ENCODE data around the gene CHST3.

The CHST3 gene

GRCh38 chr10:71995887-71996575 lies 31.8 kb downstream of the CHST3 start:
- DNase-seq, result no peak

GRCh38 chr10:71996592-71997371 lies 32.6 kb downstream of the CHST3 start:
- no peak for DNase-seq

- DNase-seq, result no peak
Measured at GRCh38 chr10:71998119-71998839, 34.1 kb downstream of the CHST3 start.

- no peak for DNase-seq
Measured at GRCh38 chr10:71998840-71999194, 34.6 kb downstream of the CHST3 start.

GRCh38 chr10:71999360-72000072 lies 35.3 kb downstream of the CHST3 start:
- DNase-seq, result no peak

GRCh38 chr10:72000073-72001032 lies 36.2 kb downstream of the CHST3 start:
- no peak for DNase-seq

GRCh38 chr10:72001033-72001395 lies 36.8 kb downstream of the CHST3 start:
- DNase-seq, result no peak

- no peak for DNase-seq
Measured at GRCh38 chr10:72002354-72003295, 38.4 kb downstream of the CHST3 start.

- no peak for DNase-seq
Measured at GRCh38 chr10:72006026-72006425, 41.8 kb downstream of the CHST3 start.

GRCh38 chr10:72007246-72007892 lies 43.2 kb downstream of the CHST3 start:
- DNase-seq, result no peak

- DNase-seq, result no peak
Measured at GRCh38 chr10:72008096-72008981, 44.1 kb downstream of the CHST3 start.

GRCh38 chr10:72009051-72009424 lies 44.8 kb downstream of the CHST3 start:
- DNase-seq, result no peak

- DNase-seq, result no peak
Measured at GRCh38 chr10:72009425-72010081, 45.4 kb downstream of the CHST3 start.

- DNase-seq, result no peak
Measured at GRCh38 chr10:72010234-72010973, 46.2 kb downstream of the CHST3 start.

GRCh38 chr10:72011016-72011415 lies 46.8 kb downstream of the CHST3 start:
- no peak for DNase-seq

- no peak for DNase-seq
Measured at GRCh38 chr10:72011468-72011867, 47.3 kb downstream of the CHST3 start.

- DNase-seq, result no peak
Measured at GRCh38 chr10:72011976-72012512, 47.8 kb downstream of the CHST3 start.

- no peak for DNase-seq
Measured at GRCh38 chr10:72012796-72013195, 48.6 kb downstream of the CHST3 start.
